Adipose tissue (tissue), 3 donors: ENCODE measurements around the gene TMEM250. TPM values are rescaled to one million over a fixed set of nuclear protein-coding genes. Genes with fewer than 3 reads are reported as not detected.

Experiments
- H3K27ac ChIP-seq: one replicate; pipeline ENCODE4 v1.5.1; 2013; ENCODE audit warnings: low read depth, low read length
- WGBS, 3 donors: extraction: QIAGEN DNeasy Blood & Tissue Kit; methylation state at CpG; one replicate each; pipeline ENCODE4 v1.1.7; 2013; 5-methylcytosine and 5-hydroxymethylcytosine counted together
- polyA plus RNA-seq, 3 donors: library from polyadenylated mRNA; stranded (reverse); fragments of 200-250 nt; gene quantifications; one replicate each; pipeline ENCODE4 v1.2.3, GENCODE V29; 2013
- donor health status: healthy with polysubstance abuse.
- donor health status: Bipolar disorder and iron deficiency.
- donor health status: healthy.

The TMEM250 gene
- polyA plus RNA-seq, 3 donors = 14.9 to 25.9 (median 20.4) TPM

DNA sequence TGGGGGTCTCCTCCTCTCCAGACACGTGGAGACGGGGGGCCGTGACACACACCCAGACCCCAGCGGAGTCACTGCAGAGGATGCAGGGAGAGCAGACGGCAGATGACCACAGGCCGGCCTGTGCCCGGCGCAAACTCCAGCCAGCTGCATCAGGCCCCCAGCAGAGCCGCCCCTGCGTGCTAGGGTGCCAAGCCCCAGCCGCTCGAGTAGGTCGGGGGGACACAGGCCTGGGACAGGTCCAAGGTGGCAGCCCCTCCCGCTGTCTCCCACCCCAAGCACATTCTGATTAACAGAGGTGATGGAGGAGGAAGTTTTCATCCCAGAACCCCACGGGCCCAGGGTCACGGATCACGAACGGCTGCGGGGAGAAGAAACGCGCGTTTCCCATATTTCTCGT, 38.0 kb downstream of the TMEM250 start:
- 78 to 83% (median 80%) methylated on average over 23 of the region's 23 CpGs for WGBS, 3 donors
- H3K27ac ChIP-seq = no peak overlapping the region

- no peak overlapping the region for H3K27ac ChIP-seq
- 50 to 82% (median 51%) methylated on average over 6 of the region's 6 CpGs for WGBS, 3 donors
Observed at GRCh38 chr9:136079916-136080246, 38.8 kb downstream of the TMEM250 start.

- H3K27ac ChIP-seq = no peak overlapping the region
- WGBS, 3 donors = 40 to 69% (median 47%) methylated on average over 16 of the region's 16 CpGs
Observed at GRCh38 chr9:136079211-136079915, 39.3 kb downstream of the TMEM250 start.

DNA sequence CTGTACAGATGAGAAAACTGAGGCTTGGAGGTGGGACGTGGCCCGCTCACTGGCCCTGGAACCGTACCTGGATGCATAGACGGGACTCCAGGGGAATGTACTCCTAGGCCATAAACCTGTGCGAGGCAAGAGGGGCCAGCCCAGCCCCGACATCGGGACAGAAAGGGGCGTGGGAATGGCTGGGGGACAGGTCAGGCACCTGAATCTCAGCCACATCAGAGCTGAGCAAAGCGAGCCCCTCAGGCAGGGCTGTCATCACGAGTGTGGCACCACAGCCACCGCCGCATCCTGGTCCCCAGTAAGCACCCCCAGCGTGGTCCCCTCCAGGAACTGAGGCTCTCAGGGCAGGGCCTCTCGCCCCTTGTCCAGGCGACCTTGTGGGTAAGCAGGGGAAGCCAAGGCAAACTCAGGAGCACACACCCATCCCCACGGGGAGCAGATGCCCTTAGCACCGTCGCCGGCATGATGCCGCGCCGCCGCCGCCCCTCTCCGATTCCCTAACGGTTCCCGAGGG, 40.1 kb downstream of the TMEM250 start:
- 86 to 87% (median 86%) methylated on average over 27 of the region's 27 CpGs for WGBS, 3 donors
- H3K27ac ChIP-seq = no peak overlapping the region

DNA sequence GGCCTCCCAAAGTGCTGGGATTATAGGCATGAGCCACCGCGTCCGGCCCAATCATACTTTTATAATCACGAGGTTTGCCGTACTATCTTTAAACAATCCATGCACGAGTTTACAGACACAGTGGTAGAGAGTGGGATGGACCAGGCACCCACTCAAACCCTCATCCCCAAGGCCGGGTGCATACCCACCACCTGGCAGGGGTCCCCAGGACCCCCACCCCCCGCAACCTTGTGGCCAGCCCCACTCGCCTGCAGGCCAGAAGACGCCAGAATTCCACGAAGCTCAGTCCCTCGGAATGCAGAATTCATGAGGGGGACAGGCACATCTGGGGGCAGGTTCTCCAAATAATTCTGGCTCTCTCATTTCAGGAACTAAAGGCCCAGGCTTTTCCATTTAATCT, 40.7 kb downstream of the TMEM250 start:
- no peak overlapping the region for H3K27ac ChIP-seq
- 90 to 92% (median 91%) methylated on average over 12 of the region's 12 CpGs for WGBS, 3 donors

GRCh38 chr9:136077491-136077890, 41.2 kb downstream of the TMEM250 start:
- no peak overlapping the region for H3K27ac ChIP-seq
- 70 to 79% (median 74%) methylated on average over 8 of the region's 8 CpGs for WGBS, 3 donors

- WGBS, 3 donors = 55 to 86% (median 65%) methylated on average over 26 of the region's 26 CpGs
- H3K27ac ChIP-seq = no peak overlapping the region
Observed at GRCh38 chr9:136075881-136076678, 42.6 kb downstream of the TMEM250 start.

GRCh38 chr9:136075134-136075841, 43.4 kb downstream of the TMEM250 start:
- 80 to 86% (median 82%) methylated on average over 34 to 35 of the region's 35 CpGs for WGBS, 3 donors
- no peak overlapping the region for H3K27ac ChIP-seq

DNA sequence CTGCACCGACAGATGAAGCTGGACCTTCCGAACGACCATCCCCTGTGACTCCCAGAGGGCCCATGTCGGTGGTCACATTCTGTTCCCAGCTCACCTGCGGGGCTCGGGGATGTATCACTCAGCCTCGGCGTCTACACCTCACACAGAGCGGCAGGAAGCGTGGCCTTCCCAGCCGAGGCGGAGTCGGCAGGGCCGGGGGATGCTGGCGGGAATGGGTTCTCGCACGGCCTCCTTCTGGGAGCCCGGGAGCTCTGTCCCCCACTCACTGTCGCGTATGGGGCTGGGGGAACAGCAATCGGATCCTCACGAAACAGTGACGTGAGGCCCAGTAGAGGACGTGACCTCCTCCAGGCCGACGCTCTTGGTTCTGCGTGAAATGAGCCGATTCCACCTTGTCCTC, 44.0 kb downstream of the TMEM250 start:
- no peak overlapping the region for H3K27ac ChIP-seq
- 91 to 92% (median 91%) methylated on average over 28 of the region's 28 CpGs for WGBS, 3 donors

Other genes with a start within 250 kb of the TMEM250 start
- 10 to 100 TPM in 1 of 3 donors, 1 to 10 TPM in 2; 5.7 to 12.0 (median 8.8) TPM for gene CAMSAP1, start 211.3 kb downstream of the TMEM250 start, polyA plus RNA-seq
- gene UBAC1, start 157.5 kb downstream of the TMEM250 start, polyA plus RNA-seq = 10 to 100 TPM; 18.6 to 37.1 (median 28.4) TPM
- 10 to 100 TPM in 1 of 3 donors, 1 to 10 TPM in 2; 5.3 to 15.5 (median 9.1) TPM for gene NACC2, start 23.6 kb downstream of the TMEM250 start, polyA plus RNA-seq
- under 1 TPM in 1 of 3 donors, not detected in 2; 0.02 TPM for gene LHX3, start 86.3 kb upstream of the TMEM250 start, polyA plus RNA-seq
- 1 to 10 TPM; 4.5 to 7.3 (median 6.8) TPM for gene QSOX2, start 126.9 kb upstream of the TMEM250 start, polyA plus RNA-seq
- under 1 TPM in 2 of 3 donors, not detected in 1; 0.03 to 0.18 TPM for gene CCDC187, start 185.2 kb upstream of the TMEM250 start, polyA plus RNA-seq
- gene GPSM1, start 208.7 kb upstream of the TMEM250 start, polyA plus RNA-seq = 10 to 100 TPM in 2 of 3 donors, 1 to 10 TPM in 1; 5.8 to 14.9 (median 11.0) TPM
- gene DNLZ, start 244.9 kb upstream of the TMEM250 start, polyA plus RNA-seq = 10 to 100 TPM; 10.8 to 19.0 (median 15.6) TPM